ENCODE measurements around the gene ADCY6.

The ADCY6 gene

DNA sequence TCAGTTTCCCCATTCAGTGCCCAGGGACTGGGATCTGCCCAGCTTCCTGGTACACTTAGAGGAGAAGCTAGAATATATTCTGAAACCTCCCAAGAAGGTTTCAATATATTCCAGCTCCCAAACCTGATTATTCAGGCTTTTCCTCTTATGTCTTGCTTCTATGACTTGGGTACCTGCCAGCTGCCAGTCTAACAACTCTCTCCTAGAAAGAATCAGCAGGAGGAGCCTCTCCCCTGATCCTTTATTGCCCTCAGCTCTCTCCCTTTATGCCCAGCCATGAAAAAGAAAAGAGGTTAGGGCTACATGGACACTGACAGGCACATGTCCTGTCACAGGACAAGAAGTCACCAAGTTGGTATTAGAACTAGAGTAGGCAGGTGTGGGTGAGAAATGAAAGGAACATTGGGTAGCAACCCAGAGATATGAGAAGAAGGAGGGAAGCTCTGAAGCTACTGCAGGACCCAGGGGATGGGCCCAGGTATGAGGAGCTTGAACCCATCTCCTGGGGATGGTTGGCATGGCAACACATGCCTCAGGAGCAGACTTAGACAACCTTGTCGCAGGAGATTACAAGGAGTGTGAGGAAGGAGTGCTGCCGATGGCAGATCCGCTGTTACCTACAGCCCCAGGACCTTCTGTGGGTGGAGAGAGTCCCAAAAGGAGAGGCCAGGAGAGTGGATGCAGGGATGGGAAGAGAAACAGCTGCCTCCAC, 27.4 kb upstream of the ADCY6 start:
- DNase-seq = peak in 1 of 56 donors; percentile 2

DNA sequence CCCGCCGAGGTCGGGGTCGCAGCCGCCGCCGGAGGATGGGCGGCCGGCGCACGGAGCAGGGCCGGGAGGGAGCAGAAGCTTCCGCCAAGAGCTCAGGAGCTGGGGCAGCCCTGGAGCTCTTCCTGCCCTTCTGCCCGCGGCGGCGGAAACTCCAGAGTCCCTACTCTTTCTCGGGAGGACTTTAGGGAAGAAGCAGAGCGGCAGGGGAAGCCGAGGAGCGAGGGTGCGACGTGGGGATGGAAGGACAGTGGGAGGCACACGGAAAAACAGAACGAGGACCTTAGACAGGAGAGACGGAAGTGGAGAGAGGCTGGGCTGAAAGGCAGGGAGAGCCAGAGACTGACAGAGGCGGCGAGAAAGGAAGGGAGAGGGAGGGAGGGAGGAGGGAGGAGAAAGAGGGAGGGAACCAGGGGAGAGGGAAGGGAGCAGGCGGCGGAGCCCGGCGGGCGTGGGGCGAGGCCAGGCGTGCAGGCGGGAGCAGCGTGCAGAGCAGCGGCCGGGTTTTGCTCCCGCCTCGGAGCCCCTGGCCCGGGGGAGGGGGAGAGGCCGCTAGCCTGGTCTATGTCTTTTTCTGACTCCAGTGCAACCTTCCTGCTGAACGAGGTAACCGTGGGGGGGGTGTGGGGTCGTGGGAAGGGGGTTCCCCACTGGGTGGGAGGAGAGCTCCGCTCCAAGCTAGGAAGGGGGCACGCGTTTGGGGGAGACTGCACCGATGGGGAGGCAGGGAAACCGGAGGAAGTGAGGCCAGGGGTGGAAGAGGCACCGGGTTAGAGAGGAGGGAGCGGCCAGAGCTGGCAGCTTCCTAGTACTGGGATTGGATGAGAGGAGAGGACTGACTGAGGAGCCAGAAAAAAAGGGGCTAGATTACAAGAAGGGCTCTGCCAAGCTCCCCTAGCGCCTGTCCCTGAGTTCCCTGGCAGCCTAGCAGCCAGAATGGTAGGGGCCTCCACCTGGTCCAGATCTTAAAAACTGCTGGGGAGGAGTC, 26.5 kb upstream of the ADCY6 start:
- DNase-seq = peak in 43 of 56 donors; percentile 13 to 66 (median 44)

DNA sequence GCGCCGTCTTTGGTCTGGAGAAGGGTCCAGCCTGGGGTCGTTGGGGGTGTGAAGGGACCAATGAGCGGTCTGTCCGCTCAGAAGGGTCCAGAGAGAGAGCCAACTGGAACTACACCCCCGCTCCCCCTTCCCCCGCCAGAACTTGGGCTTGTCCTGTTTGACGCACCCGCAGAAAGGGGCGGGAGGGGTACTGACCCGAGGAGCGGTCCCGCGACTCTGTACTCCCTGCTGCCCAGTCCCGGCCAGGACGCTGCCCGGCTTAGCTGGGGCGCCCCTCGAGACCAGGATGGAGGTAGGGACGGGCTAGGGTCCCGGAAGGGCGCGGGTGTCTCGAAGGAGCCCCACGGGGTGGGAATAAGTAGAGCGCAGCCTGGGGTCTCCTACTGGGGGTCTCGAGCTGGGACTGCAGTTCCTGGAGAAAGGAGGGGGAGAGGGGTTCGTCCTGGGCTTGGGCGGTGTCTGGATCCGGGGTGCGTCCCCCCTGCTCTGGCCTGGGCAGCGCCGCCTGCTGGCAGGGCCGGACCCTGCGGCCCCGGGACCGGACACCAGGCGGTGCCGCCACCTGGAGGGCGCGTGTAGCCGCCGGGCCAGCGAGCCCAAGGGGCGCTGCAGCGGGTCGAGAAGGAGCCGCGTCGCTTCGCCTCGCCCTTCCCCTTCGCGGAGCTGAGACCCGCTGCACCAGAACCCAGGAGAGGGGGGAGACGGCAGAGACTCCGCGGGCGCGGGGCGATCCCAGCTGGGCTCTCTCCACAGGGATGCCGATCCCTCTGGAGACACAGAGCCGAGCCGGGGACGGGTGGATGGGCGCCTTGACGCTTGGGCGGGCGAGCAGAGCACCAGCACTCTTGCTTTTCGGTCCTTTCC, 25.6 kb upstream of the ADCY6 start:
- DNase-seq = peak in 43 of 56 donors; percentile 11 to 77 (median 39)

GRCh38 chr12:48813465-48814261, 24.8 kb upstream of the ADCY6 start:
- no peak for DNase-seq

GRCh38 chr12:48812389-48812788, 23.5 kb upstream of the ADCY6 start:
- DNase-seq = no peak

- DNase-seq = no peak
Measured at GRCh38 chr12:48811437-48812090, 22.7 kb upstream of the ADCY6 start.

- DNase-seq = no peak
Measured at GRCh38 chr12:48810903-48811431, 22.1 kb upstream of the ADCY6 start.

GRCh38 chr12:48807981-48808380, 19.1 kb upstream of the ADCY6 start:
- no peak for DNase-seq

DNA sequence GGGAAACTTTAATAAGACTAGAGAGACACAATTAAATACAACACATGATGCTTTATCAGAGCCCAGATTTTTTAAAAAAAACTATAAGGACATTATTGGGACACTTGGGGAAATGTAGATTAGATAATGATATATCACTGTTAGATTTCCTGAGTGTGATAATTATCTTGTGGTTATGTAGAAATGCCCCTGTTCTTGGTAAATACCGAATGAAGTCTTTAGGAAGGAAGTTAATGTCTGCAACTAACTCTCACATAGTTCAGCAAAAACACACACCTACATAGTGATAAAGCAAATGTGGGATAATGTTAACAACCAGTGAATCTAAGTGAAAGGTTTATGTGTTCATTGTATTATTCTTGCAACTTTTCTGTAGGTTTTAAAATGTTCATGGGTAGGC, 14.8 kb upstream of the ADCY6 start:
- DNase-seq = no peak

- no peak for DNase-seq
Measured at GRCh38 chr12:48800971-48801370, 12.1 kb upstream of the ADCY6 start.

DNA sequence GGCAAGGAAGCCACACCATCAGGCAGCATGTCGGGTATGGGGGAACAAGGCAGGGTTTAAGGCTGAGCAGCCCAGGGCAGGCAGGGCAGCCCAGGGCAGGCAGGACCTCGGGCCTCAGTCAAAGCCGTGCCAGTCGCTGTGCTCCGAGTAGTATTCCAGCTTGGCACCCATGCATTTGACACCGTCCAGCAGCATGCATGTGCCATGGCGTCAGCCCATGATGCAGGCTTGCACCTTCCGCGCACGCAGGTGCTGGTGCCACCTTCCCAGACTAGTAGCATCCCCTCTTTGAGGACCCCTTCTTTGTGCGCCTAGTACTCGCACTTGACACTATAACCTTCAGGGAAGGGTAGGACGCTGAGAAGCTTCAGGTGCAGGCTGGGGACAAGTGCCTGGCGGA, 11.6 kb upstream of the ADCY6 start:
- no peak for DNase-seq

DNA sequence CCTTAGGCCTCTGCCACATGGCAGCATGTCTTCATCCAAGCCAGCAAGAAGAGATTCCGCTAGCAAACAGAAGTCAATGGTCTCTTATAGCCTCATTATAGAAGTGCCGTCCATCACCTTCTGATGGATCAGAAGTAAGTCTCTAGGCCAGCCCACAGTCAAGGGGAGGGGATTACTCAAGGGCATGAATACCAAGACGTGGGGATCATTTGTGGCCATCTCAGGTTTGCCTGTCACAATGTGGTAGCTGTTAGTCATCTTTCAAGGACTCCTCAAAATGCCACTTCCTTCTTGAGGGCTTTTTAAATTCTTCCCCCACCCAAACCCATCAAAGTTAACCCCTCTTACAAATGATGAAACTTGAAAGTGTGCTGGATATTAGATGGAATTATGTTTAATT, 8.1 kb upstream of the ADCY6 start:
- DNase-seq = no peak

GRCh38 chr12:48795550-48796455, 6.9 kb upstream of the ADCY6 start:
- DNase-seq = peak in 47 of 56 donors; percentile 7 to 83 (median 44)

DNA sequence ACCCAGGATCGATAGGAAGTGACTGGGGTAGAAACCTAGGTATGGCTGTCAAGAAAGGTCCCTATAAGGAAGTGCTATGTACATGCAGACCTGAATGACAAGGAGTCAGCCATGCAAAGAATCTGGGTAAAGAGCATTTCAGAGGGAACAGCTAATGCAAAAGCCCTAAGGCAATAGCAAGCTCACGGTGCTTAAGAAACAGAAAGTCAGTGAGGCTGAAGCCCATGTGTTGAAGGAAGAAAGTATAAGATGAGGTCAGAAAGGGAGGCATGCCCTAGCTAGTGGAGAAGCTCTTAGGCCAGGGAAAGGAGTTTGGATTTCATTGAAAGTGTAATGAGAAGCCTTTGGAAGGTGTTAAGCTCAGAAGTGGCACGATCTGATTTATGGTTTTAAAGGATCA, 6.0 kb upstream of the ADCY6 start:
- no peak for DNase-seq

DNA sequence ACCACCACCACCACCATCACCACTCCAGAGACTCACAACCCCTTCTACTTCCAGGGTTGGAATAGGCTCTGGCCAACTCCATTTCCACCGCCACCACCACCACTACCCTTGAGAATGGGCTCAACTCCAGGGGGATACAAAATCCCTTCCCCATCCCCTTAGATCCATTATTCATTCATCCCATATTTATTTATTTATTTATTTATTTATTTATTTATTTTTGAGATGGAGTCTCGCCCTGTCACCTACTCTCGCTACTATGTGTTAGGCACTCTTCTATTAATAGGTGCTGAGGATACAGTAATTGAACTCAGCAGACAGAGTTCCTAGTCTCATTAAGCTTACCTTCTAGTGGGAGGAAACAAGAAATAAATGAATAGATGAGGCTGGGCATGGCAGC, 4.8 kb upstream of the ADCY6 start:
- DNase-seq = no peak

DNA sequence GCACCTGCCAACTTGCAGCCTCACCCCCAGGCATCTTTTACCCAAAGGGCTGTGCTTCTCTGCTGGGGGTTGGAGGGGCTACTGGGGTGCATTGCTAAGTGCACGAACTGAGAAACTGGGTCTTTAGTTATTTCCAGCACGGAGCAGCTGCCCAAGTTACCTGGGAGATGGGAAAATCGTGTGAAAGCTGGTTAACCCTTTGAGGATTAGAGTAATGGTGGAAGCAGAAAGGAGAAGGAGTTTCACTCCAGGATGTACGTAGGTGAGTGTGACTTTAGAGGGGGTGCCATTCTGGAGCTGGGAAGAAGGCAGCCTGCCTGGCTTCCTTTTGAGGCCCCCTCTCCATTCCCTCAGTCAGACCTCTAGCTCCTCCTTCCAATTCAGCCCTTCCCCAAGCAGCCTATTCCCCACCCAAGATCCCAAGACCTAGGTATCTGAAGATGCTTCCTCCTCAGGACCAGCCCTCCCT, 1.0 kb upstream of the ADCY6 start:
- DNase-seq = peak in 1 of 56 donors; percentile 2

DNA sequence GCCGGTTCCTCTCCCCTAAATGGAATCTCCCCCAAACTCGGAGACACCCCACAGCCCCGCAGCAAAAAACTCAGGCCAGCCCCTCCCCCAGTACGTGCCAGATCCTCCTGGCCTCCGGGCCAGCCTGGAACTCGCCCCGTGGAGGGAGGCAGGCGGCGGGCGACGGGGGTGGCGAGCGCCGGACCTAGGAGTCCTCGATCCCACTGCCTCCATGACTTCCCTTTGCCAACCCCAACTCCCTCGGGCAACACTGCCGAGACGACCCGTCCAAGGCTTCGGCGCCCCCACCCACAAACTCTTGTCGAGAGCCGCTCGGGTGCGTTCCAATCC, 400 bp downstream of the ADCY6 start:
- DNase-seq = peak in 3 of 56 donors; percentile 4 to 34 (median 22)

- DNase-seq = no peak
Measured at GRCh38 chr12:48787791-48788523, 932 bp downstream of the ADCY6 start.
